Hematopoietic multipotent progenitor cell treated with erythropoietin and hydrocortisone succinate and interleukin-3 and kit ligand, for 17 days (in vitro differentiated cells): ENCODE results near the gene TEAD1.

Experiments used
- DNase-seq: peaks from one replicate; pipeline ENCODE4 v3.0.0-alpha.2; 2015; ENCODE audit warnings: low spot score

The TEAD1 gene

GRCh38 chr11:12789054-12789453 is 114.8 kb downstream of the TEAD1 start:
- DNase-seq, result no peak

GRCh38 chr11:12789596-12790215 is 115.5 kb downstream of the TEAD1 start:
- no peak for DNase-seq

- no peak for DNase-seq
Observed at GRCh38 chr11:12790861-12791616, 116.8 kb downstream of the TEAD1 start.

GRCh38 chr11:12792018-12792417 is 117.8 kb downstream of the TEAD1 start:
- DNase-seq, result no peak

- DNase-seq, result no peak
Observed at GRCh38 chr11:12792590-12792989, 118.4 kb downstream of the TEAD1 start.

GRCh38 chr11:12793065-12793464 is 118.8 kb downstream of the TEAD1 start:
- DNase-seq, result no peak

- DNase-seq, result no peak
Observed at GRCh38 chr11:12793506-12793905, 119.3 kb downstream of the TEAD1 start.

- no peak for DNase-seq
Observed at GRCh38 chr11:12794576-12795230, 120.5 kb downstream of the TEAD1 start.

GRCh38 chr11:12797996-12798395 is 123.8 kb downstream of the TEAD1 start:
- DNase-seq, result no peak

- no peak for DNase-seq
Observed at GRCh38 chr11:12798609-12799011, 124.4 kb downstream of the TEAD1 start.

- DNase-seq, result no peak
Observed at GRCh38 chr11:12799334-12799835, 125.2 kb downstream of the TEAD1 start.

- no peak for DNase-seq
Observed at GRCh38 chr11:12800032-12800671, 125.9 kb downstream of the TEAD1 start.

- DNase-seq, result no peak
Observed at GRCh38 chr11:12800871-12801270, 126.7 kb downstream of the TEAD1 start.

- DNase-seq, result no peak
Observed at GRCh38 chr11:12801976-12802375, 127.8 kb downstream of the TEAD1 start.

- DNase-seq, result no peak
Observed at GRCh38 chr11:12802418-12803085, 128.3 kb downstream of the TEAD1 start.

- no peak for DNase-seq
Observed at GRCh38 chr11:12803086-12803826, 129.0 kb downstream of the TEAD1 start.

GRCh38 chr11:12806113-12806512 is 131.9 kb downstream of the TEAD1 start:
- no peak for DNase-seq

GRCh38 chr11:12807621-12808020 is 133.4 kb downstream of the TEAD1 start:
- no peak for DNase-seq

GRCh38 chr11:12808519-12808918 is 134.3 kb downstream of the TEAD1 start:
- no peak for DNase-seq

- DNase-seq, result no peak
Observed at GRCh38 chr11:12809364-12809763, 135.1 kb downstream of the TEAD1 start.

GRCh38 chr11:12809864-12810567 is 135.8 kb downstream of the TEAD1 start:
- no peak for DNase-seq
